Fibroblast of lung (primary cell): ENCODE measurements around the gene FAM234B.

Experiments used
- CTCF ChIP-seq, 2 donors: IDR thresholded peaks in 1 of 2; conservative IDR thresholded peaks in 1 of 2; 1 replicate in 1 of 2; 2 replicates in 1 of 2; pipeline ENCODE4 v1.5.1; 2011 to 2012; ENCODE audit warnings: low read length in 2 of 2, control low read depth in 1 of 2, inconsistent platforms in 1 of 2, low read depth in 1 of 2, mild to moderate bottlenecking in 1 of 2
- EZH2 ChIP-seq: IDR thresholded peaks from 2 replicates; pipeline ENCODE4 v1.5.1; 2012; ENCODE audit warnings: low read length, control low read depth, mild to moderate bottlenecking; ENCODE audit errors: missing control alignments

GRCh38 chr12:13061377-13061776 is 17.2 kb downstream of the FAM234B start:
- TF ChIP-seq CTCF (conservative IDR thresholded peaks at IDR 0.05 in 1 of 2, IDR thresholded peaks at IDR 0.05 in 1 of 2; ENCODE audit: low read depth in 1 of 2, low read length in 2 of 2) (no peak), EZH2 (no peak)
